ENCODE data around the gene IFITM1.

DNA sequence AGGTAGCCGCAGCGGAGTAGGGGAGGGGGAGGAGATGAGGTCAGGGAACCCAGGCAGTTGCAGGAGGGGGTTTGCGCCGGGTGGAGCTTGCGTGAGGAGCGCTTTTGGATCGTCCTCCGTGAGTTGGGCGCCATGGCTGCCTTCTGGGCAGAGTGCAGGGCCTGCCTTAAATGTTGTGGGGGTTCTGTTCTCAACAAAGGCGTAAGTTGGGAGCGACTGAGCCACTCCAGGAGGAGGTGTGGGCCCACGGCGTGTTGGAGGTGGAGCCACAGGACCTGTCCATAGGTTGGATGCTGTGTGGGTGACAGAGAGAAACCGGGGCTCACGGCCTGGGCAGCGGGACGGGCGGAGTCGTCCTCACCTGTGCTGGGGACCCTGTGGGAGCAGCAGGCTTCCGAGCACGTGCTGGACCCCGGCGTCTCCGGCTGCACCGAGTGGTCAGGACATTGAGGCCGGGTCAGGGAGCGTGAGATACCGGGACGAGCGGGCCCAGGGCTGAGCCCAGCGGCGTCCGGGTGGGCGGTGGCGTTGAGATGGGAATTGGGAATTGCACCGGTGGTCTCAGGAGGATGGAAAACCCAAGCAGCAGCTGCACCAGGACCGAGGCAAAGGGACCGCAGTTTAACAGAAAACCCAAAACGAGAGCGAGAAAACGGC, 25.9 kb upstream of the IFITM1 start:
- TF ChIP-seq SIN3A (conservative IDR thresholded peaks at IDR 0.05 in 1 of 2, IDR thresholded peaks at IDR 0.05 in 1 of 2; ENCODE audit: low read depth in 1 of 2, low read length in 2 of 2) (no peak), JUND (IDR thresholded peaks at IDR 0.05; ENCODE audit: low read length) (no peak), POLR2A (IDR thresholded peaks at IDR 0.05; ENCODE audit: control extremely low read depth in 1 of 2, low read depth in 2 of 2, low read length in 2 of 2) (no peak), EZH2 (IDR thresholded peaks at IDR 0.05; ENCODE audit: low read depth, low read length, severe bottlenecking) (peak; percentile 57), CREB1 (IDR thresholded peaks at IDR 0.05) (no peak), RAD21 (IDR thresholded peaks at IDR 0.05 in 1 of 2, conservative IDR thresholded peaks at IDR 0.05 in 1 of 2; ENCODE audit: low read depth in 2 of 2, low read length in 2 of 2) (no peak), GTF2F1 (IDR thresholded peaks at IDR 0.05; ENCODE audit: borderline replicate concordance, low read depth, low read length) (no peak)
- TF ChIP-seq, protein P1, sequence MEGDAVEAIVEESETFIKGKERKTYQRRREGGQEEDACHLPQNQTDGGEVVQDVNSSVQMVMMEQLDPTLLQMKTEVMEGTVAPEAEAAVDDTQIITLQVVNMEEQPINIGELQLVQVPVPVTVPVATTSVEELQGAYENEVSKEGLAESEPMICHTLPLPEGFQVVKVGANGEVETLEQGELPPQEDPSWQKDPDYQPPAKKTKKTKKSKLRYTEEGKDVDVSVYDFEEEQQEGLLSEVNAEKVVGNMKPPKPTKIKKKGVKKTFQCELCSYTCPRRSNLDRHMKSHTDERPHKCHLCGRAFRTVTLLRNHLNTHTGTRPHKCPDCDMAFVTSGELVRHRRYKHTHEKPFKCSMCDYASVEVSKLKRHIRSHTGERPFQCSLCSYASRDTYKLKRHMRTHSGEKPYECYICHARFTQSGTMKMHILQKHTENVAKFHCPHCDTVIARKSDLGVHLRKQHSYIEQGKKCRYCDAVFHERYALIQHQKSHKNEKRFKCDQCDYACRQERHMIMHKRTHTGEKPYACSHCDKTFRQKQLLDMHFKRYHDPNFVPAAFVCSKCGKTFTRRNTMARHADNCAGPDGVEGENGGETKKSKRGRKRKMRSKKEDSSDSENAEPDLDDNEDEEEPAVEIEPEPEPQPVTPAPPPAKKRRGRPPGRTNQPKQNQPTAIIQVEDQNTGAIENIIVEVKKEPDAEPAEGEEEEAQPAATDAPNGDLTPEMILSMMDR (IDR thresholded peaks at IDR 0.05; ENCODE audit: control extremely low read depth in 1 of 3, insufficient read depth in 1 of 3, low read depth in 1 of 3, low read length in 3 of 3), result no peak
- TF ChIP-seq, protein P2, sequence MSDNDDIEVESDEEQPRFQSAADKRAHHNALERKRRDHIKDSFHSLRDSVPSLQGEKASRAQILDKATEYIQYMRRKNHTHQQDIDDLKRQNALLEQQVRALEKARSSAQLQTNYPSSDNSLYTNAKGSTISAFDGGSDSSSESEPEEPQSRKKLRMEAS (IDR thresholded peaks at IDR 0.05), result peak; percentile 92
